Sigmoid colon (tissue), 7 donors: ENCODE data around the gene CAMTA1. TPM values are rescaled to one million over a fixed set of nuclear protein-coding genes. Genes with fewer than 3 reads are reported as not detected.

Experiments
- DNase-seq: peaks from one replicate; pipeline ENCODE4 v3.0.0-alpha.2; 2019
- H3K27ac ChIP-seq, 4 donors: fragments of 200-600 bp; sonication (generic); one replicate each; pipeline ENCODE4 v1.5.1; 2016 to 2019; ENCODE audit warnings: mild to moderate bottlenecking in 1 of 4
- H3K27me3 ChIP-seq, 3 donors: fragments of 200-600 bp; sonication (generic); one replicate each; pipeline ENCODE4 v1.5.1; 2019; ENCODE audit warnings: mild to moderate bottlenecking in 1 of 3
- H3K36me3 ChIP-seq, 4 donors: fragments of 200-600 bp; sonication (generic); one replicate each; pipeline ENCODE4 v1.5.1; 2016 to 2019
- H3K4me1 ChIP-seq, 4 donors: fragments of 200-600 bp; sonication (generic); one replicate each; pipeline ENCODE4 v1.5.1; 2017 to 2019
- H3K4me3 ChIP-seq, 4 donors: fragments of 200-600 bp; sonication (generic); one replicate each; pipeline ENCODE4 v1.5.1; 2017 to 2019; ENCODE audit warnings: mild to moderate bottlenecking in 2 of 4, moderate library complexity in 1 of 4
- H3K9me3 ChIP-seq, 4 donors: fragments of 200-600 bp in 3 of 4; sonication (generic) in 3 of 4; one replicate each; pipeline versions ENCODE4 v1.5.1 to v1.6.1; 2013 to 2019
- CTCF ChIP-seq, 4 experiments: fragments of 450-650 bp in 3 of 4; fragments of 200-600 bp in 1 of 4; IDR thresholded peaks; one replicate each; pipeline ENCODE4 v1.5.1; 2016 to 2019; ENCODE audit warnings: antibody characterized with exemption in 4 of 4, mild to moderate bottlenecking in 3 of 4, moderate library complexity in 2 of 4
- EP300 ChIP-seq, 4 donors: sonication (generic); formaldehyde crosslinking; IDR thresholded peaks; one replicate each; pipeline ENCODE4 v1.6.1; 2017; ENCODE audit warnings: antibody characterized with exemption in 4 of 4
- POLR2A ChIP-seq, 2 donors: fragments of 450-650 bp; IDR thresholded peaks; one replicate each; pipeline ENCODE4 v1.6.1; 2016; ENCODE audit warnings: antibody characterized with exemption in 2 of 2, mild to moderate bottlenecking in 2 of 2, moderate library complexity in 2 of 2
- POLR2AphosphoS5 ChIP-seq, 4 donors: sonication (generic); formaldehyde crosslinking; IDR thresholded peaks; one replicate each; pipeline ENCODE4 v1.6.1; 2017; ENCODE audit warnings: antibody characterized with exemption in 4 of 4
- WGBS, 2 donors: extraction: QIAGEN DNeasy Blood & Tissue Kit; methylation state at CpG; one replicate each; pipeline ENCODE4 v1.1.7; 2013; 5-methylcytosine and 5-hydroxymethylcytosine counted together
- intact Hi-C: fragments of 100-400 bp; cut with DNase I; formaldehyde crosslinking; loops from one replicate; pipeline ENCODE4 v1.15.1; 2023
- polyA plus RNA-seq, 3 donors: library from polyadenylated mRNA; stranded (reverse); fragments of 200-250 nt; gene quantifications; one replicate each; pipeline ENCODE4 v1.2.3, GENCODE V29; 2013
- total RNA-seq, 4 donors: library from RNA; depleted of rRNA; stranded (reverse); fragments of >200 nt; gene quantifications; one replicate each; pipeline ENCODE4 v1.1.0, GENCODE V29; 2016
- donor health status: healthy with polysubstance abuse.
- donor health status: Bipolar disorder and iron deficiency.
- donor health status: healthy.

The CAMTA1 gene
- total and polyA plus RNA-seq, 7 donors: 97.9 to 196 (median 177) TPM

GRCh38 chr1:7086106-7086505, 300.9 kb downstream of the CAMTA1 start:
- Histone ChIP-seq H3K36me3 (no peaks in the 10 kb centered on the region), H3K9me3 (no peaks in the 10 kb centered on the region), H3K4me3 (no peak overlapping the region), H3K27me3 (peaks cover 0 to 7% (median 0%) of the 10 kb centered on the region in 3 donors), H3K27ac (no peak overlapping the region), H3K4me1 (no peaks in the 10 kb centered on the region)
- 79 to 80% methylated on average over 11 of the region's 11 CpGs for whole genome bisulfite sequencing, 2 donors
- intact Hi-C loops: no loop called here
- no peak for TF ChIP-seq POLR2AphosphoS5 (IDR thresholded peaks at IDR 0.05)
- TF ChIP-seq POLR2A (IDR thresholded peaks at IDR 0.05): no peak
- no peak for TF ChIP-seq EP300 (IDR thresholded peaks at IDR 0.05)
- no peak for TF ChIP-seq CTCF (IDR thresholded peaks at IDR 0.05)
- DNase-seq: no peak

GRCh38 chr1:7087888-7088287, 302.6 kb downstream of the CAMTA1 start:
- Histone ChIP-seq H3K4me3 (no peak overlapping the region), H3K9me3 (no peaks in the 10 kb centered on the region), H3K27ac (no peak overlapping the region), H3K4me1 (no peaks in the 10 kb centered on the region), H3K27me3 (peaks cover 0 to 7% (median 0%) of the 10 kb centered on the region in 3 donors), H3K36me3 (no peaks in the 10 kb centered on the region)
- intact Hi-C loops: no loop called here
- TF ChIP-seq CTCF (IDR thresholded peaks at IDR 0.05) (no peak), POLR2AphosphoS5 (IDR thresholded peaks at IDR 0.05) (no peak), POLR2A (IDR thresholded peaks at IDR 0.05) (no peak), EP300 (IDR thresholded peaks at IDR 0.05) (no peak)
- DNase-seq: no peak
- 84 to 87% methylated on average over 9 of the region's 9 CpGs for WGBS, 2 donors

- TF ChIP-seq POLR2AphosphoS5 (IDR thresholded peaks at IDR 0.05): no peak
- WGBS, 2 donors: 21 to 61% methylated on average over 5 of the region's 5 CpGs
- Histone ChIP-seq H3K4me3 (no peak overlapping the region), H3K9me3 (no peaks in the 10 kb centered on the region), H3K36me3 (no peaks in the 10 kb centered on the region), H3K27me3 (peaks cover 0 to 13% (median 0%) of the 10 kb centered on the region in 3 donors), H3K27ac (no peak overlapping the region), H3K4me1 (no peaks in the 10 kb centered on the region)
- intact Hi-C loops: no loop called here
- DNase-seq: no peak
These were observed 304.2 kb downstream of the CAMTA1 start for GRCh38 chr1:7089497-7089896.

- no peak overlapping the region for H3K27ac ChIP-seq
- no peaks in the 10 kb centered on the region for H3K9me3 ChIP-seq
- TF ChIP-seq POLR2A (IDR thresholded peaks at IDR 0.05) (no peak), CTCF (IDR thresholded peaks at IDR 0.05) (no peak), POLR2AphosphoS5 (IDR thresholded peaks at IDR 0.05) (no peak), EP300 (IDR thresholded peaks at IDR 0.05) (no peak)
- H3K27me3 ChIP-seq: peaks cover 0 to 28% (median 0%) of the 10 kb centered on the region in 3 donors
- H3K4me3 ChIP-seq: no peak overlapping the region
- no peaks in the 10 kb centered on the region for H3K36me3 ChIP-seq
- H3K4me1 ChIP-seq: no peaks in the 10 kb centered on the region
- intact Hi-C loops: no loop called here
- WGBS, 2 donors: 62 to 69% methylated on average over 10 of the region's 10 CpGs
- DNase-seq: no peak
These were observed 308.0 kb downstream of the CAMTA1 start for GRCh38 chr1:7093297-7093696.

- peaks cover 0 to 36% (median 3%) of the 10 kb centered on the region in 3 donors for H3K27me3 ChIP-seq
- TF ChIP-seq CTCF (IDR thresholded peaks at IDR 0.05): no peak
- TF ChIP-seq POLR2A (IDR thresholded peaks at IDR 0.05): no peak
- no peak for TF ChIP-seq POLR2AphosphoS5 (IDR thresholded peaks at IDR 0.05)
- TF ChIP-seq EP300 (IDR thresholded peaks at IDR 0.05): no peak
- no peak overlapping the region for H3K4me3 ChIP-seq
- no peaks in the 10 kb centered on the region for H3K36me3 ChIP-seq
- H3K9me3 ChIP-seq: no peaks in the 10 kb centered on the region
- H3K27ac ChIP-seq: no peak overlapping the region
- 84 to 86% methylated on average over 4 of the region's 4 CpGs for WGBS, 2 donors
- H3K4me1 ChIP-seq: no peaks in the 10 kb centered on the region
- DNase-seq: no peak
- intact Hi-C loops: no loop called here
These were observed 308.8 kb downstream of the CAMTA1 start for GRCh38 chr1:7094086-7094485.
